Transverse colon (tissue), 3 donors: Measurements from ENCODE around the gene LYZL1.

Source experiments
- EP300 ChIP-seq: sonication (generic); formaldehyde crosslinking; IDR thresholded peaks from one replicate; pipeline ENCODE4 v1.6.1; 2017; ENCODE audit warnings: antibody characterized with exemption, low read depth
- POLR2A ChIP-seq: fragments of 450-650 bp; IDR thresholded peaks from one replicate; pipeline ENCODE4 v1.6.1; 2016; ENCODE audit warnings: antibody characterized with exemption, mild to moderate bottlenecking, moderate library complexity
- TF ChIP-seq, protein P1 (sequence below), 5 experiments: fragments of 200-600 bp in 3 of 5; fragments of 450-650 bp in 2 of 5; sonication (generic) in 3 of 5; IDR thresholded peaks; 1 replicate in 2 of 5; 2 replicates in 3 of 5; pipeline ENCODE4 v1.5.1; 2016 to 2017; ENCODE audit warnings: antibody characterized with exemption in 5 of 5, inconsistent platforms in 3 of 5, mild to moderate bottlenecking in 2 of 5, moderate library complexity in 1 of 5

DNA sequence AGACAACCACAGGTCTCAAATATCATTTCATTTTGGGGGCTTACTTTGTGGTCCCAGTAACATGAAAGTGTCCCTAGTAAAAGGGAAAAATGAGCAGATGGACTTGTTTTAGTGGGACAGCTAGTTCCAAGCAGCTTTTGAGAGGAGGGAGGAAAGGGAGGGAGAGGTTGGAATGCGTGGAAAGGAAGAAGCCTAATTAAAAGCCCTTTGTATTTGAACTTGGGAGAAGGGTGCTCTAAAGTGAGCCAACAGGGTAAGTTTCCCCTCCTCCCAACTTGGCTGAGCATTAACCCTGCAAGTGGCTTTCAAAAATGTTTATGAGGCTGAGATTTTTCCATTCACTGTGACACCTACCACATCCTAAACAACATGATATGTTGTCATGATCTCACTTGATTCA, 38.8 kb upstream of the LYZL1 start:
- TF ChIP-seq, protein P1, sequence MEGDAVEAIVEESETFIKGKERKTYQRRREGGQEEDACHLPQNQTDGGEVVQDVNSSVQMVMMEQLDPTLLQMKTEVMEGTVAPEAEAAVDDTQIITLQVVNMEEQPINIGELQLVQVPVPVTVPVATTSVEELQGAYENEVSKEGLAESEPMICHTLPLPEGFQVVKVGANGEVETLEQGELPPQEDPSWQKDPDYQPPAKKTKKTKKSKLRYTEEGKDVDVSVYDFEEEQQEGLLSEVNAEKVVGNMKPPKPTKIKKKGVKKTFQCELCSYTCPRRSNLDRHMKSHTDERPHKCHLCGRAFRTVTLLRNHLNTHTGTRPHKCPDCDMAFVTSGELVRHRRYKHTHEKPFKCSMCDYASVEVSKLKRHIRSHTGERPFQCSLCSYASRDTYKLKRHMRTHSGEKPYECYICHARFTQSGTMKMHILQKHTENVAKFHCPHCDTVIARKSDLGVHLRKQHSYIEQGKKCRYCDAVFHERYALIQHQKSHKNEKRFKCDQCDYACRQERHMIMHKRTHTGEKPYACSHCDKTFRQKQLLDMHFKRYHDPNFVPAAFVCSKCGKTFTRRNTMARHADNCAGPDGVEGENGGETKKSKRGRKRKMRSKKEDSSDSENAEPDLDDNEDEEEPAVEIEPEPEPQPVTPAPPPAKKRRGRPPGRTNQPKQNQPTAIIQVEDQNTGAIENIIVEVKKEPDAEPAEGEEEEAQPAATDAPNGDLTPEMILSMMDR (IDR thresholded peaks at IDR 0.05): no peak
- no peak for TF ChIP-seq EP300
- no peak for TF ChIP-seq POLR2A
